CD4-positive, alpha-beta T cell treated with Interleukin-21 for 1 hour (primary cell): ENCODE results near the gene TMEM187.

Experiments used
- DNase-seq: peaks from one replicate; pipeline ENCODE4 v3.0.0-alpha.2; 2020

TMEM187 gene

DNA sequence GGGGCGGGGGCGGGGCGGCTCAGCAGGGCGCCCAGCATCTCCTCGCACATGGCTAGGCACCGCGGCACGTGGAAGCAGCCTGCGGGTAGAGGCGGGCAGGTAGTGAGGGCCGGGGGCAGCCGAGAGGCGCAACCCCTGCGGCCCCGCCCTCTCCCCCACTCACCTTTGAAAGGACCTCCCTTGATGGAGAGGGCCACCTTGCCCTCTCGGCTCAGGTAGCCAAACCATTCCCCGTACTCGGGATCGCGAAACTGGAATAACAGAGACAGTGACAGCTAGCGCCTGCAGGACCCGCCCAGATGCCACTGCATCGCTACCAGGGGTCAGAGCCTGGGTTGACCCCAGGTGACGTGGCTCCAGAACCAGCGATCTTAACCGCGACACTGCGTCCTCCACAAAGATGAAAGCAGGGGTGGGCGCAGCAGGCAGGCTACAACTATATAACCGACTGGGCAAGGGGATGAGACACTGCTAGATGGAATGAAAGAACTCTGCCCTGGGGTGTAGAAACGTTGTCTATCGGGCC, 37.2 kb upstream of the TMEM187 start:
- no peak for DNase-seq

- no peak for DNase-seq
Measured at GRCh38 chrX:153937056-153937455, 35.5 kb upstream of the TMEM187 start.

- no peak for DNase-seq
Measured at GRCh38 chrX:153938226-153938786, 34.2 kb upstream of the TMEM187 start.

DNA sequence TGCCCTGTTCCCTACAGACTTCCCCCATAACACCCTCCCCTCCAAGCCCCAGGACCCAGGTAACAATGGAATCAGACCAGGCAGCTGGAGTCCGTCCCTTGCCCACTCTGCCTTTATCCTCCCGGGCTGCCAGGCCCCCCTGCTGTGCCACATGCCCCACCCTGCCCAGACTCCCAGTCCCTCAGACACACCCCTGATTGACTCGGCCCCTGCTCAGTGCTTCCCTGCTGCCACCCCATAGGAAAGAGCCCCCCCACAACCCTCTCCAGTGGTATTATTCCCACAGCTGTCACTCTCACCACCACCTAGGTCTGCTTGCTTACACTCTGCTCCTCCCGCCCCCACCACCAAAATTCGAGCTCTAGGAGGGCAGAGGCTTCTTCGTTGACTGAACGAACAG, 33.0 kb upstream of the TMEM187 start:
- no peak for DNase-seq

- no peak for DNase-seq
Measured at GRCh38 chrX:153941336-153942252, 31.0 kb upstream of the TMEM187 start.

DNA sequence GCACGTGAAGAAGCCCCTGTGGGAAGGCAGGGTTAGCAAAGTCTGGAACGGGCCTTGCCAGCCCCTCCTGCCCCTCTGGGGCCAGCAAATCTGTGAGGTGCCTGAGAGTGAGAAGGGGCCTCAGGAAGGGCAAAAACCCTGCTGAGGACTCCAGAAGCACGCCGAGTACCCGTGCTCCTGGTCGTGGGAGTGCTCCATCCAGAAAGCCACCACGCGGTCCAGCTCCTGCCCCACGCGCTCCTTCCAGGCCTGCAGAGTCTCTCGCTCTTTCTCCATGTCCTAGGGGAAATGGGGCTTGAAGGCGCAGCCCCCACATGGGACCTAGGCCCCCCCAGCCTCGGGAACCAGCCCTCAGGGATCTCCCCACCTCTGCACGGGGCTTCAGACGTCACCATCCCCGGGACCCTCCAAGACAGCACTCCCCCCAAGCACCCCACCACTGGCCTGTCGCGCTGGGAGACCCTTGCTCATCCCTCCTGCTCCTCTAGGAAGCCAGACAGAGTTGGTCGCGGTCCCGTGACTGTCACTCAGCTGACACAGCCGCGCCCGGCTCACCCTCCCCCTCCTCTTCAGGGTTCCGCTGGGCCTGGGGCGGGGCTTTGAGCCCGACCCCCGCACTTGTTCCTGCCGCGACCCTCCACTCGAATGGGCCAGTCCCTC, 28.3 kb upstream of the TMEM187 start, which contains the start of gene RENBP:
RENBP (minus strand) TSS at position 504 of the 660 bp plus-strand sequence; CDS start at position 471, 33 bp downstream.
- DNase-seq: peak; percentile 42

DNA sequence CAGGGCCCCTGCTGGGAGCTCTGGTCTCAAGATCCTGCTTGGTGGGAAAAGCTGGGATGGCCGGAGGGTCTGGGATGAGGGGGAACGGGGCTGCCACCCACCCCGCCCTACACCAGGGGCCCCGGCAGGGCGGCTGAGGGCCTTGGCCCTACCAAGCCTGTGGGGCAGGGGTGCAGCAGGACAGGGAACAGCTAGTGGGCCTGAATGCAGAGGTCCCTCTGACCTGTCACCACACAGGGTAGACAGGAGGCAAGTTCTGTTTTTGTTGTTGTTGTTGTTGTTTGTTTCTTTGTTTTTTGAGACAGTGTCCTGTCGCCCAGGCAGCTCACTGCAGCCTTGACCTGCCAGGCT, 27.8 kb upstream of the TMEM187 start:
- no peak for DNase-seq

DNA sequence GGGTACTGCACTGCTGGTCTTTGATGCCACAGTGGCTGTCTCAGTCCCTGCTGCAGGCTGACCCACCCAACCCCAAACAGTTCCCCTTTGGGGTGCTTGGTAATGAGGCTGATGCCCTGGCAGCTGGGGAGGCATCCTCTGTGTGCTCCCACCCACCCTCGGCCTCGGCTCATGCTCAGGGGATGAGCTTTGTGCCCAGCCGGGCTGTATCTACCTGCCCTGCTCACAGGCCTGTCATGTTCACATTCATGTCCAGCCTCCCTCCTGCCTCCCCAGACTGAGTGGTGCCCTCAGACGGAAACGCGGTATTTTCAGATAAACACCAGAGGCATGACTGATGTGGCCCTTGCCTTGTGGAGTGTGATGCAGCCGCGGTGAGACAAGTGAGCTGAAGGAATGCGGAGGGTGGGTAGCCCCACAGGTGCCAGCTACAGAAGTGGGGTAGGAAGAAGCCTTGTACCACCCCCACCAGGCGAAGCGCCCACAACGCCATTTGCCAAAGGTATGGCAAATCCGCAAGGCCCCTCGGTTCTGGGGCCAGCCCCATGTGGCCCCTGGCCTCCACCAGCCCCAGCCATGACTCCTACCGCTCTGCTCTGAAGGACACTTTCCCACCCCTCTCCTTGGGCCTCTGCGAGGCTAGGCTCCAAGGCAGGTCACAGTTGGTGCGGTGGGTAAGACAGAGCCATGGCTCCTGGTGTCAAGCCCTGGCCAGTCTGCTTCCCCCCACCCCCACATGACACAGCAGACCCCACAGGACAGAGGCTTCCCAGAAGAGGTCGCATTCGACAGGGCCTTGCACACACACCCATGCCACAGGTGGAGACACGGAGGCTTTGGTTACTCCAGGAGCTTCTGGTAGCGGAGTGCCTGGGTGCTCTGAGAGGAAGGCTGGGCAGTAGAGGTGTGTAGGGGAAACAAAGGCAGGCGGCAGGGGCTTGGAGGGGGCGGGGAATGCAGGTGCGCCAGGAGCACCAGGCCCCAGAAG, 26.3 kb upstream of the TMEM187 start:
- DNase-seq: no peak

DNA sequence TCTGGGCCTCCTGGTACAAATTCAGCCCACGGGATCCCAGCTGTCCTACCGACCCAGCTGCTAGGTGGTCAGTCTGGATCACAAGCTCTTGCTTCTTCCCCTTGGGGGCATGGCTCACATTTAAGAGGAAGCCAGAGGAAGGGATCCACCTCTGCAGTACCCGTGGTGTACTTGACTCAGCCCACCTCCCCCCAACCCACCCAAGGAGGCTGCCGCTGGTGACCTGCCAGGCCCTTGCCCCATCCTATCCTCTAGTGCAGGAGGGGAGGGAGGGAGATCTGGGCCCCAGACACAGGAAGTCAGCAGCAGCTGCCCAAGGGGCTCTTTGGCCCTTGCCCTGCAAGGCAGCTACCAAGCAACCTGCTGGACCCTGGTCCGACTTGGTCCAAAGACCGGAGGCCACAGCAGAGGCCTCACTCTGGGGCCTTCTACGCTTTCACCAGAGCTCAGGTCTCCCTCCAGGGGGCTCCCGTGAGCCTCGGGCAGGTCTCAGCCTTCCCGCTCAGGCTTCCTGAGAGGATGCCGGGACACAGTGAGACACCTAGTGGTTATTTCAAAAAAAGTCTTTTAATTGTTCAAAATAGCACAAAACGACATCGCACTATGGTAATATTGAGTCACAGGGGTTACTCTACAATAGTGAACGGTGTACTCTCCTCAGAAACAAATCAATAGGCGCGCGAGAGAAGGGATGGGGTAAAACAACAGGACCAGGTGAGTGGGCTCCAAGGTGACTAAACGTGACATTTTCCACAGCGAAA, 25.4 kb upstream of the TMEM187 start:
- peak; percentile 84 for DNase-seq

DNA sequence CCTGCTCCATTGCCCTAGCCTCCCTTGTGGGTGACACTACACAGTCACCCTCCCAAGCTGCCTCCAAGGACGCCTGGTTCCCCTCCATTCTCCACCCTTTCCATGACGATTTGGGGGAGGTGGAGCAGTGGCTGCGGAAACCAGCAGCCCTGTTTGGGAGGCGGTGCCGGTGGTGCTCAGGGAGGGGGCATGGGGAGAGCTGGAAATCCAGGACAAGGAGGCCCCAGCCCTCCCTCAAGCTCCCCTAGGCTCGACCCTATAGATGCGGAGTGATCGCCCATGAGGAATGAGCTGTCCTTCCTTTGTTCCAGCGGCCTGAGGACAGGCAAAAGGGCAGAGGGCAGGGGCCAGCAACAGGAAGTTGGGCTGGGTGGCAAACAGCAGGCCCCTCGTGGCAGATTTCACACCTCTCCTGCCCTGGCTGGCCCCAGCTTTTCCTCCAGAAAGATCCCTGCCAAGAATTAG, 24.5 kb upstream of the TMEM187 start:
- no peak for DNase-seq

GRCh38 chrX:153948847-153949805, 23.4 kb upstream of the TMEM187 start:
- DNase-seq: no peak

GRCh38 chrX:153950127-153950526, 22.4 kb upstream of the TMEM187 start:
- DNase-seq: no peak

GRCh38 chrX:153951683-153952372, 20.7 kb upstream of the TMEM187 start:
- no peak for DNase-seq

DNA sequence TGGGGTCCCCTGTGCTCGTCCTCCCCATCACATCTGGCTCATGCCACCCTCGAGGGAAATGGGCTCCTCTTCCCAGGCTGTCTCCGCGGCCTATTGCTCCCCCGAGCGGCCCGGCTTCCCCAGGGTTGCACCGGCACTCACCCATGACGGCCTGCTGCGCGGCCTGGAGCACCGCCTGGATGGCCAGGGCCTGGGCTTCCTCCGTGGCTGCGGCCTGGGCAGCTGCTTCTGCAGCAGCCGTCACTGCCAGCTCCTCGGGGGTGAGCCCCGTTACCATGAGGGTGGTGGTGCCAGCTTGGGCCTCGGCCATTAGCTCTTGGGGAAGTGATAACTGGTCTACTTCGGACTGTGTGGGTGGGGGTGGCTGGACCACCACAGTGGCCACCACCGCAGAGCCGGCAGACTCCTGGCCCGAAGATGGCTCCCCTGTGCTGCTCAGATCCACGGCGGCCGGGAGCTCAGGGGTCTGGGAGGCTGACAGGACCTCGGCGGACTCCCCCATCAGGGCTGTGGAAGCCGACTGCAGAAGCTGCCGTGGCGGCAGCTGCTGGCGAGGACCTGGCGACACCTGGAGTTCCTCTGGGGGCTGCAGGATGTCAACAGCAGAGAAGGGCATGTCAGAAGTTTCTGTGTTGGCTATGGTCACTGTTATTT, 20.1 kb upstream of the TMEM187 start:
- no peak for DNase-seq

DNA sequence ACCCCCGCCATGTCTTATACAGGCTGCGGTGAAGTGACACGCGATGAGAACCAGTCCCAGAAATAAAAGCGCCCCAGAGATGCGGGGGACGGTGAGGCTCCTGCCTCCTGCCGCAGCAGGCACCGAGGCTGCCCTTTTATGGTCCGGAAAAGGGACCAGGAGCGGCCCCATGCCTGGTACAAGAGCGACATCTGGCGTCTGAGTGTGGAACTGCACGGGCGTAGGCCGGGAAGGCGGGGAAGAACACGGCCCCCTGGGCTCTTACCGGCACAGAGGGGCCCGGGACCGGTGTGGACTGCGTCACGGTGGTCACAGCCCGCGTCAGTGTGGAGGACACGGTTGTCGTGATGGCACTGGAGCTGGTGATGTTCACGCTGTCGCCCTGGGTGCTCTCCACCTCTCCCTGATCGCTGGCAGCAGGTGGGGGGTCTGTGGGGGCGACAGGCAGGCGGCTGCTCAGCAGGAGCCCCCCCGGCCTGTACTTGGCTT, 19.2 kb upstream of the TMEM187 start:
- peak; percentile 80 for DNase-seq

GRCh38 chrX:153953892-153954557, 18.5 kb upstream of the TMEM187 start:
- DNase-seq: no peak

GRCh38 chrX:153954558-153955227, 17.9 kb upstream of the TMEM187 start:
- no peak for DNase-seq
